Measurements from ENCODE around the gene SUSD1.
"Not testable (repeated sequence)": the region's sequence is repeated elsewhere in the genome, so short reads cannot be mapped to it uniquely, and the experiment has no call there.

Gene SUSD1

GRCh38 chr9:112129246-112129645 is 45.9 kb downstream of the SUSD1 start:
- H3K27ac ChIP-seq: no peak overlapping the region
- ChIA-PET CTCF (no interaction called here), POLR2A (ENCODE audit: low non-redundant PET) (no interaction called here)
- no peak for TF ChIP-seq CTCF (conservative IDR thresholded peaks at IDR 0.05; ENCODE audit: low read depth)
- DNase-seq (ENCODE audit: low spot score): no peak

DNA sequence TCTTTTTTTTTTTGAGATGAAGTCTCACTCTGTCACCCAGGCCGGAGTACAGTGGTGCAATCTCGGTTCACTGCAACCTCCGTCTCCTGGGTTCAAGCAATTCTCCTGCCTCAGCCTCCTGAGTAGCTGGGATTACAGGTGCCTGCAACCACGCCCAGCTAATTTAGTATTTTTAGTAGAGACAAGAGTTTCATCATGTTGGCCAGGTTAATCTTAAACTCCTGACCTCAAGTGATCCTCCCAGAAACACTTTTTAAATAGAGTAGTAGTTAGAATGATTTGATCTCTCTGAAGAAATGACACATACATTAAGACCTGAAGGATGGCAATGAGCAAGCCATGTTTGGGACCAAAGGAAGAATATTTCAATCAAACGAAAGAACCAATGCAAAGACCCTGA is 46.7 kb downstream of the SUSD1 start:
- POLR2A ChIA-PET (ENCODE audit: low non-redundant PET); H3K27ac ChIP-seq; DNase-seq (ENCODE audit: low spot score): not testable (repeated sequence)
- CTCF ChIA-PET: interaction anchor here (0.7 kb wide), 3 partner anchors 162 to 282 kb away, joined by 3 to 7 read pairs (median 4); partner anchors contain the start of gene UGCG

DNA sequence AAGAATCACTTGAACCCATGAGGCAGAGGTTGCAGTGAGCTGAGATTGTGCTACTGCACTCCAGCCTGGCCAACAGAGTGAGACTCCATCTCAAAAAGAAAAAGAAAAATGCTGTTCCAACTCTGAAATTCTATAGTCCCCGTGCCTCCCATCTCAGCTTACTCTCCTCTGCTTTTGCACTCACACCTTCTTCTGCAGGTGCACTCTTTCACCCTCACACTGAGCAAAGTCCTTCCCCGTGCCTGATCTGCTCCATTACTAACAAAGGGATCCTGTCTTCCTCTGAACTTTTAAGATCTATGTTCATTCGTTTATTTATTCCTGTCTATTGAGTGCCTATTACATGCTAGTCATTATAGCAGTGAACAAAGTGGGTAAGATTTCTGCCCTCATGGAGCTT is 47.8 kb downstream of the SUSD1 start:
- no peak overlapping the region for H3K27ac ChIP-seq
- ChIA-PET CTCF (interaction anchor here (0.9 kb wide), 1 partner anchor 57 kb away, joined by 3 read pairs; no protein-coding TSS in a partner anchor), POLR2A (ENCODE audit: low non-redundant PET) (no interaction called here)
- no peak for TF ChIP-seq CTCF (conservative IDR thresholded peaks at IDR 0.05; ENCODE audit: low read depth)
- DNase-seq (ENCODE audit: low spot score): no peak

- no peak for DNase-seq (ENCODE audit: low spot score)
- TF ChIP-seq CTCF (conservative IDR thresholded peaks at IDR 0.05; ENCODE audit: low read depth): no peak
- POLR2A ChIA-PET (ENCODE audit: low non-redundant PET): no interaction called here
- H3K27ac ChIP-seq: no peak overlapping the region
- CTCF ChIA-PET: interaction anchor here (0.5 kb wide), 1 partner anchor 113 kb away, joined by 3 read pairs; no protein-coding TSS in a partner anchor
These were observed 49.1 kb downstream of the SUSD1 start for GRCh38 chr9:112125951-112126388.

DNA sequence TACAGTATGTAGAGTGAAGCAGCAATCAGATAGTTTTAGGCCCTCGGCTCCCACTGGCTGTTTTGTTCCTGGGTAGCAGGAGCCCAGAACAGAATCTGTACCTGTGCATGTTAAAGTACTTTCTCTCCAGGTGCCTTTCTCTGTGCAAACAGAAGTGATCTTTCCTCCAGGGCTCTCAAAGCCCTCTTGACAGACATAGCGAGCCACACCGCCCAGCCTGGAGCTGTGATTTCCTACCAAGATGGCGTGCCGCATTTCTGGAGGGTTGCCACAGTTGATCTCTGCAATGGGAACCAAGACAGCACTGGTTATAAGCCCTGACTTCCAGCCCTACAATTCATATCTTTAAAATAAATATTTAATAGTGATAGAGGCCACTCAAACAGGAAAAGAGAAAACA is 50.9 kb downstream of the SUSD1 start:
- H3K27ac ChIP-seq: no peak overlapping the region
- ChIA-PET CTCF (no interaction called here), POLR2A (ENCODE audit: low non-redundant PET) (no interaction called here)
- no peak for DNase-seq (ENCODE audit: low spot score)
- TF ChIP-seq CTCF (conservative IDR thresholded peaks at IDR 0.05; ENCODE audit: low read depth): no peak

DNA sequence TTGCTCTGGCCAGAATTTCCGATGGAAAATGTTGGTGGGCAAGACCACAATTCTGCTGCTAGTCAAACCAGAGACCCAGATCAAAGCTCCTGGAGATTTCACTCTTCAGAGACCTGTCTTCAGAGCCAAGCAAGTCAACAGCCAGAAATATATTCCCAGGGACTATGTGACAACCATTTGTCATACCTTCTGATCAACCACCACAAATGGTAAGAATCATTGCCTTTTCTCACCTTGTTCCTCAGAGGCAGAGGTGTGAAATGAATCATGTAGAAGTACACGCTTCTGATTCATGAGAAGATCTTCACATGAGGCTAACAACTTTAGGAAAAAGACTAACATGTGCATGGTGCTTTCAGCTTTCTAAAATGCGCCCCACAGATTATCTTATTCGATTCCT is 53.5 kb downstream of the SUSD1 start:
- TF ChIP-seq CTCF (conservative IDR thresholded peaks at IDR 0.05; ENCODE audit: low read depth): no peak
- POLR2A ChIA-PET (ENCODE audit: low non-redundant PET): no interaction called here
- CTCF ChIA-PET: interaction anchor here (0.7 kb wide), 1 partner anchor 9 kb away, joined by 3 read pairs; no protein-coding TSS in a partner anchor

GRCh38 chr9:112120439-112120925 is 54.6 kb downstream of the SUSD1 start:
- ChIA-PET CTCF (interaction anchor here (0.7 to 1.4 kb wide), 3 partner anchors 9 to 572 kb away, joined by 3 to 6 read pairs (median 4); no protein-coding TSS in a partner anchor), POLR2A (ENCODE audit: low non-redundant PET) (no interaction called here)
- no peak overlapping the region for H3K27ac ChIP-seq
- DNase-seq (ENCODE audit: low spot score): no peak
- no peak for TF ChIP-seq CTCF (conservative IDR thresholded peaks at IDR 0.05; ENCODE audit: low read depth)

More for the DNA sequence above, 53.5 kb downstream of the SUSD1 start:
- no peak overlapping the region for H3K27ac ChIP-seq
- DNase-seq (ENCODE audit: low spot score): no peak
